OCI-M2 (cell line): ENCODE data around the gene CCDC77.
"Not testable (repeated sequence)": the region's sequence is repeated elsewhere in the genome, so short reads cannot be mapped to it uniquely, and the experiment has no call there.

Experiments
- DNase-seq: peaks from one replicate; lab custom pipeline; 2025; ENCODE audit not compliant: unreplicated experiment; lab: John Stamatoyannopoulos, UW

The CCDC77 gene

GRCh38 chr12:401235-402028 lies at the start of gene CCDC77:
Gene CCDC77 (plus strand): TSS chr12:401644. CDS start chr12:409384, 7,740 bp downstream.
- DNase-seq = no peak

- DNase-seq = no peak
These were observed 45.0 kb upstream of the CCDC77 start for GRCh38 chr12:356276-356988.

- DNase-seq = no peak
These were observed 42.4 kb upstream of the CCDC77 start for GRCh38 chr12:359091-359490.

- DNase-seq = no peak
These were observed 34.6 kb upstream of the CCDC77 start for GRCh38 chr12:366820-367219.

- DNase-seq = no peak
These were observed 33.5 kb upstream of the CCDC77 start for GRCh38 chr12:367972-368371.

- DNase-seq = not testable (repeated sequence)
These were observed 30.5 kb upstream of the CCDC77 start for GRCh38 chr12:370739-371485.

- DNase-seq = no peak
These were observed 14.8 kb upstream of the CCDC77 start for GRCh38 chr12:386651-387050.

GRCh38 chr12:388012-388411 lies 13.4 kb upstream of the CCDC77 start:
- DNase-seq = no peak

- DNase-seq = no peak
These were observed 12.8 kb upstream of the CCDC77 start for GRCh38 chr12:388541-389141.

- no peak for DNase-seq
These were observed 12.0 kb upstream of the CCDC77 start, which contains the start of gene KDM5A for GRCh38 chr12:389142-390096. Gene KDM5A (minus strand): TSS chr12:389320. CDS start chr12:389091, 229 bp downstream.

- DNase-seq = no peak
These were observed 616 bp upstream of the CCDC77 start for GRCh38 chr12:400828-401227.

- DNase-seq = no peak
These were observed 565 bp downstream of the CCDC77 start for GRCh38 chr12:402029-402389.

- no peak for DNase-seq
These were observed 13.4 kb downstream of the CCDC77 start for GRCh38 chr12:414859-415258.

GRCh38 chr12:418432-418831 lies 17.0 kb downstream of the CCDC77 start:
- no peak for DNase-seq

GRCh38 chr12:422526-422925 lies 21.1 kb downstream of the CCDC77 start:
- DNase-seq = no peak

GRCh38 chr12:435737-436136 lies 34.3 kb downstream of the CCDC77 start:
- not testable (repeated sequence) for DNase-seq

- DNase-seq = no peak
These were observed 40.9 kb downstream of the CCDC77 start for GRCh38 chr12:442235-442884.

GRCh38 chr12:447141-447540 lies 45.7 kb downstream of the CCDC77 start:
- no peak for DNase-seq

- no peak for DNase-seq
These were observed 47.8 kb downstream of the CCDC77 start for GRCh38 chr12:449203-449602.

GRCh38 chr12:450438-450837 lies 49.0 kb downstream of the CCDC77 start:
- no peak for DNase-seq
